Midbrain (tissue), 1 donor: Measurements from ENCODE around the gene CDYL.
"Not testable (repeated sequence)": the region's sequence is repeated elsewhere in the genome, so short reads cannot be mapped to it uniquely, and the experiment has no call there.

ENCODE experiments used
- DNase-seq: peaks from one replicate; lab custom pipeline; 2025; lab: John Stamatoyannopoulos, UW

CDYL gene

DNA sequence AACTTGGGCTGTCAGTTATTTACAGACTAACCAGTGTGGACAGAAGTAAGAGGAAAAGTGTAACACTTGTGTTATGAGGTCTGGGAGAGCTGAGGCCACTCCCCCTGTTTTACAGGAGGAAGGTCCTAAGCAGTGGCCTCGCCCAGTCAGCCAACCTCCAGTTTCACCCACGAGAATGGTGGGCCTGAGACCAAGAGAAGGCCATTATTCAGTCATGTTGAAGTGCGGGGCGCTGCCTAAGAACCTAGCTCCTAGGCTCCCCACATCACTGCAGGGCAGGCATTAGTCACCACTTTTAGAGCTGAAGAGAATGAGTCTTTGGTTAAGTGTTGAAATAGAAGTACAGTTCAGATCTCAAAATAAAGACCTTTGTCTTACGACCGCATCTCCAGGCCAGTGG is 27.9 kb downstream of the CDYL start:
- DNase-seq, result no peak

DNA sequence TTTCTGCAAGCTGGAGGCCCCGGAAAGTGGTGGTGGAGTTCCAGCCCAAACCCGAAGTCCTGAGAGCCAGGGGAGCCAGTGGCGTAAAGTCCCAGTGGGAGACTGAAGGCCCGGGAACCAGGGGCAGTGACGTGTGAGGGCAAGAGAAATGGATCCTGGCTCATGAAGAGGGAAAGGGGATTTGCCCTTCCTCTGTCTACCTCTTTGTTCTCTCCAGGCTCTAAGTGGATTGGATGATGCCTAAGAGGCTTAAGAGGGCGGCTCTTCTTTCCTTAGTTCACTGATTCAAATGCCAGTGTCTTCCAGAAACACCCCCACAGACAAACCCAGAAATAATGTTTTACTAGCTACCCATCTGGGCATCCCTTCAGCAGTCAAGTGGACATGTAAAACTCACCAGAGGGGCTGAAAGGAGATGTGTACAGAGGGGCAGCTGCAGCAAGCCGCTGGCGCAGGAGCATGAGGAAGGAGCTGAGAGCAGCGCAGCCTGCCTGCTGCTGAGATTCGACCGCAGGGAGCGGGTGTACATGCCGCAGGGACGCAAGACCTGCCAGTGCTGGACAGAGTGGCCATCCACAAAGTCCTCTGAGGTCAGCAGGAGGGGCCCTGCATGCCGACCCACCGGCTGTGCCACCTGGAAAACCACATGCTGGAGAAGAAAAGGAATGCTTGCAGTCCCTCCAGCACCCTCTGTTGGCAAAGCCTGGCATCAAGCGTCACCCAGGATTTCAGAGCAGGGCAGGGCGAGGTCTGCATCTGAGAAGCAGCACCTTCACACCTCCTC is 29.5 kb downstream of the CDYL start:
- DNase-seq, result peak; percentile 32

DNA sequence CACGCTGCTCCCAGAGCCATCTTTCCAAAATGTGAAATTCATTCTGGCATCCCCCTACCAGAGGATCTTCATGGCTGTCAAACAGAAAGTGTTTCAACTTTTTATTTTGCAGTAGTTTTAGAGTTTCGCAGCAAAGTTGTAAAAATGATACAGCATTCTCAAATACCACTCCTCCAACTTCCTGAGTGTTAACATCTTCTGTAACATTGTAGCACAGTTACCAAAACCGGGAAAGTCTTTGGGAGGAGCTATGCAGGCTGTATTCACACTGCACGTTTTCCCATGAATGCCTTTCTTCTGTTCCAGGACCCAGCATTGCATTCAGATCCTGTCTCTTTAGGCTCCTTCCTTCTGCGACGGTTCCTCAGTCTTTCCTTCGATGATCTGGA is 30.1 kb downstream of the CDYL start:
- no peak for DNase-seq

DNA sequence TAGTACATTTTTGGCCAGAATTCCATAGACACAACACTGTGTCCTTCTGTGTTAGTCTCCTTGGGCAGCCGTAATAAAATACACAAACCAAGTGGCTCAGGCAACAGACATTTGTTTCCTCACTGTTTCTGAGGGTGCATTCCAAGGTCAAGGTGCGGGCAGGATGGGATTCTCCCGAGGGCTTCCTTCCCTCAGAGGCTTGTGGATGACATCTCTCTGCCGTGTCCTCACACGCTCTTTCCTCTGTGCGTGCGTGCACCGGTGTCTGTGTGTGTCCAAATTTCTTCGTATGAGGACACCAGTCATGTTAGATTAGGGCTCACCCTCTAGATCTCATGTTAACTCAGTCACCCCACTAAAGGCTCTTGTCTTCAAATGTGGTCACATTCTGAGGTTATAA is 30.6 kb downstream of the CDYL start:
- no peak for DNase-seq

DNA sequence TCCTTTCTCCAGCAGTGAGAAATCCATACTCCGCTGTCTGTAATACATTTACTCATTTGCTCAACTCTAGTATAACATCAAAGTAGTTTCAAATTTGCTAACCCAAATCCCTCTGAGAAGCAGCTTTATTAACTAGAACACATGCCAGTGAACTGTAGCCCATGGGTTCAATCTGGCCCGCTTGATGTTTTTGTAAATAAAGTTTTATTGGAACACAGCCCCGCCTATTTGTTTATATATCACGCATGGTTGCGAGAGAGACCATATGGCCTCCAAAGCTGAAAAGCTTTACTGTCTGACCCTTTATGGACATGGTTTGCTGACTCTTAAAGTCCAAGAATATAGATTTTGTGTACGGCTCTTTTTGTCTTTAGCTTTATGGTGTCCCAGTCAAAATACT is 32.2 kb downstream of the CDYL start:
- DNase-seq, result no peak

DNA sequence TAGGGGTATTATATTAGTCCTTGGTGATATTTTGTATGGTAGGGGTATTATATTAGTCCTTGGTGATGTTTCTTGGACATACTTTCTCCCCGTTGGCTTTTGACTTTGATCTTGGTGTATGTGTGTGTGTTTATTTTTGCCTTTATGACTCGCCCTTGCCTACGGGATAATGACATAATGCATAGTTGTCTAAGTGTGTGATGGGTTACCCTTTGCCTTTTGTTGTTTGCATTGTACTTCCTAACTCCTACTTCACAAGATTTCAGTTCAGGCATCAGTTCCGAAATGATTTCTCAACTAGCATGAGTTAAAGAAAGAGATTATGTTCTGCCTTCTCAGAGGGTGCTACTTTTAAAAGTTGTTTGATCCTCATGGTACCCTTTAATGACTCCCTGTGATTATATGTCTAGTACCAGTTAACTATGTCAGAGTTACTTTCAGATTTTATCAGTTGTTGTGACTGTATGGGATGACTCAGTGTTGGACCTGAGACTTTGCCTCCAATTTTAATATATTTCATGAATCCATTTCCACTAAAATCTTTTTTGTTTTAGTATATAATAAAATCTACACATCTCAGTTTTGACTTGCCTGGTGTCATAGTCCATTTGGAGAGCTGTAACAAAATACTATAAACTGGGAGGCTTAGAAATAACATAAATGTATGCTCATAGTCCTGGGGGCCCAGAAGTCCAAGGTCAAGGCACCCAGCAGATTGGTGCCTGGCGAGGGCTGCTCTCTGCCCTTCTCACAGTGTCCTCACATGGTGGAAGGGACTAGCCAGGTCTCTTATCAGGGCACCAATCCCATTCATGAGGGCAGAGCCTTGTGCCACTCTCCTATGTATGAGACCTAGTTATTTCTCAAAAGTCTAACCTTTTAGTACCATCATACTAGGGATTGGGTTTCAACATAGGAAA is 34.1 kb downstream of the CDYL start:
- no peak for DNase-seq

DNA sequence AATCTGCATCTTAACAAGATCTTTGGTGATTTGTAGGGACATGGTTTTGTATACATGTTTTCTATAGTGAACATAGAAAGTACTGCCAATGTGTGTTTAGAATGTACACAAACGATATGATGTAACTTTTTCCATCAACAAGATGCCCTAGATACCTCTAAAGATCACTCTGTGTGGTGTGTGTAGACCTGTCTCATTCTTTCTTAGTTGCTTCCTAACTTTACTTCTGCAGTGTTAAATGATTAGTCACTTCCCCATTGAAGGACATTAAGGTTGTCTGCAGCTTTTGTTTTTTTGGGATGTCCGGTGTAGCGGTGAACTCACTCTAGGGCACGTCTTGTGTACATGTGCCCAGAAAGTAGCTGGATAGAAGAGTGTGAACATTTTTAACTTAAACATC is 35.9 kb downstream of the CDYL start:
- DNase-seq, result no peak

DNA sequence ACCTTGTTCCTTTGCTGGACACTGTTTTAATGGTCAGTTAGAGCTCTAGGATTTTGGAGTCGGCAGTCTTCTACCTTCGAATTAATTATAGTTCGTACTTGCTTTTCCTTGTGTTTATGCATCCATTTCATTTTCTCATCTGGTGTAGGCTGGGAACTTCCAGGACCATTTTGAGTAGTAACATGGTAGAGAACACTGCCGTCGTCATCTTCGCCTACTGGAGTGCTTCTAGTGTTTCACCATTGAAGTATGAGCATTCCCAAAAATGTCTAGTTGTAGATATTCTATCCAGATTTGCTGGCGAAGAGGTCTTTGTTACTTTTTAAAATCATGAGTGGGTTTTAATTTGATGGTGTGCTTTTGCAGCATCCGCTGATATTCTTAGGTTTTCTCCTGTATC is 36.9 kb downstream of the CDYL start:
- DNase-seq, result no peak

DNA sequence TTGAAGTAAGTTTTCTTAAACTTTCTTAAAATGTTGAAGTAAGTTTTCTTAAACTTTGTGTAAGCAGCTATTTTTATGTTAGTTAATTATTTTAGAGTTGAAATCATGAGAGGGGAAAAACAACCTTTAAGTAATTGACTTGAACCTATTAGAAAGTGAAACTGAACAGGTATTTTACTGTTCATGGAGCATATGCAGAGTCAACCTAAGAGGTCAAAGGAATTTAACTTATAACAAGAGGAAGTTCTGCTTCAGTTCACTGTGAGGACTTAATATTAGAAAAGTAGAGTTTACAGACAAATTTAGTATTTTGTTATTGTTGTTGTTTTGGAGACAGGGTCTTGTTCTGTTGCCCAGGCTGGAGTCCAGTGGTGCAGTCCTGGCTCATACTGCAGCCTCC is 38.0 kb downstream of the CDYL start:
- no peak for DNase-seq

DNA sequence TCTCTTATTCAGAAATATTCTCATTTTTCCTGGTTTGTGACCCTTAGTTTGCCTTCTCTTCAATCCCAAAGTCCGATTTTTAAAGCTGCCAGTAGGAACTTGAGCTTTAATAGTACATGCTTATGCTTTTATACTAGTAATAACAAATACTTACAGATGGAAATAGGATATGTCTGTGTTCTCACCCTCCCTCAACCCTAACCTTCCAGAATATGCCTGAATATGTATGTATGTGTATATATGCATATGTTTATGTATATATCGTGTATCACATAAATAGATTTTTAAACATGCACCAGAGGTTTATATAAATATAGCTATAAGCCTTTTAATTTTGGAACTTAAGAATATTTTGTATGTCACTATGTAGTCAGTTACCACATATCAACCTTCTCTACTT is 38.8 kb downstream of the CDYL start:
- no peak for DNase-seq

DNA sequence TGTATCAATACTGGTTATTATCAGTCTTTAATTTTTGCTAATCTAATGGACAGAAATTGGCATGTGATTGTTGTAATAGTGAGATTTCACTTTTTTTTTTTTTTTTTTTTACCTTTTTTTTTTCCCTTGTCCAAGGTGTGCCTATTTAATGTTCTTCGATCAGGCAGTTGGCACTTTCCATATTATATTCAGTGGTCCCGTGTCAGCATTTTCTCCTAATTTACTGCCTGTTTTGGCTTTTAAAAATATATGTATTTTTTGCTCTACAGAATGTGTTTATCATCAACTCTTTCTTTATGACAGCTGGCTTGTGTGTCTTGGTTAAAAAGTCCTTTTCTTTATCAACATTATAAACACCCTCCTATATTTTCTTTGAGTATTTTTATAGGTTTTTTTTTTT is 39.4 kb downstream of the CDYL start:
- DNase-seq, result no peak

DNA sequence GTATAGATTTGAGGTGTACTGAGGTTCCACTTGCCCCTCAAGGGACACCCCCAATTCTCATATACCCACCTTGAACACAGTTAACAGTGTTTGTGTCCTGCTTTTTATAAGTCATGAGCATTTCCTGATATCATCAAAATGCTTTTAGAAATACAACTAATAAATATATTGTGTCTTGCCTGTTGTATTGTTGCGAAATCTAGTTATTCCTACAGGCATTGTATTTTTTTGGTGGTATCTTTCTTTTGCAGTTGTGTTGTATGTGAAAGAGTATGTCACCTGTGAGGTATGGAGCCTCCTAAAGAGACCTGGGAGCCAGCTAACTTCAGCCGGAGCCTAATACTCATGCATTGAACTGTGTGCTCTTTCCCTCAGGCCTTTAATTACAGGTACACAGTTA is 40.7 kb downstream of the CDYL start:
- no peak for DNase-seq

DNA sequence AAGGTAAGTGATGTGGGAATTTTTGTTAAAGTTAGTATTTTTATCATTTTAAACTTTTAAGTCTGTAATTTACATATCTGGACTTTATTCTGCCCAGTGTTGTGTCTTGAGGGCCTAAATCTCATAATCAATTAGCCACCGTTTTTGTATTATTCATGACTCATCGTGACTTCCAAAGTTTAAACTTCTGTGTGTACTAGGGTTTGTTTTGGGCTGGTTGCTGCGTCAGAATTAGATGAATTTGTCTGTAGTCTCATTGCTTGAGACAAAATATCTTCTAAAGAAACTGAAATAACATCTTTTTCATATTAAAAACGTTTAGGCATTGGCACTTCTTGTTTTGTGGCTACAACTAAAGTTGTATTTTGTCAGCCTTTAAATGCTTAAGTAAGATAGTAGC is 41.3 kb downstream of the CDYL start:
- no peak for DNase-seq

DNA sequence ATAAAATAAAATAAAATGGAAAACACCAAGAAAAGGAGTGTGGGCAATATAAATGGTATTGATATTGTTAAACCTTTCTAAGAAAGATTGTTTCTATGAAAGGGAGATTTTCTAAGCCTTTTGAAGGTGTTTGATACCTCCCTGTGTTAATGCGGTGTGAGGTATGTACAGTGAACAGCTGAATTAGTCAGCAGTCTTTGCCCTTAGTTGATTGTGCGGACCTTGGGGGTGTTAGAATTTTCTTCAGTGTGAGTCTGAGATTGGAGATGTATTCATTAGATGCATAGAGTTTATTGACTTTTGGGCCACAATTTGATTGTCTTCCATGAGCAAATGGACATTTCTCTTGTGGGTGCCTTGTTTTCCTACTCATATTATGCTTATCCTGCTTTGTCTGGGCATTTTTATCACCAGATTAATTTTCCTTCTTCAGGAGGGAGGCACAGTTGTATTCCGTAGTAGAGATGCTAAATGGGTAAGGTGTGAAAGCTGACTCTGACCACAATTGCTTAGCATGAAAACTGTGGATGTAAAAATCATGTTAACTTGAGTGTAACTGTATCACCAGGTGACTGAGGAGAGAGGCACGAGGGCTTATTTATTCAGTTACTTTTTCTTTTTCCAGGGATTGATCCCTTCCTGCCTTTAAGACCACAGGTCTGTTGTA is 42.2 kb downstream of the CDYL start:
- DNase-seq, result no peak

DNA sequence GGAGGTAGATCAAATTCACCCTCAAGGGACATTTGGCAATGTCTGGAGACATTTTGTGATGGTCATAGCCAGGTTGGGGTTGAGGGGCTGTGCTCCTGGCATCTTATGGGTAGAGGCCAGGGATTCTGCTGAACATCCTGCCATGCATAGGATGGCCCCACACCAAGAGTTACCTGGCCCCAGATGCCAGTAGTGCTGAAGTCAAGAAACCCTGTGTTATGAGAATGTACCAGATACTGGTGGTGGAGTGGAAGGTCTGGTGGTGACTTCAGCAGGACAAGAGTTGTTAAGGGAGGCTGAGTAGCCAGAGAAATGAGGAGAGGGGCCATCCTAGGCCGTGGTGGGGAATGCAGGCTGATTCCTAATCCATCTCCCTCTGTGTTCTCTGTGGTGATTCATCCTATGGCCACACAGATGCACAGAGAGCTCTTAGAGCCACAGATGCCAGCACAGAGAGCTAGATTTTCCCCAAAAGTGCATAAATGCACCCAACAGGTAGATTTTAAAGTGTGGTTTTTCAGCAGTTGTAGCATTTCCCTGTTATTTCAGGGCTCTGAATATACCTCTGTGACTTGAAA is 43.6 kb downstream of the CDYL start:
- DNase-seq, result no peak

DNA sequence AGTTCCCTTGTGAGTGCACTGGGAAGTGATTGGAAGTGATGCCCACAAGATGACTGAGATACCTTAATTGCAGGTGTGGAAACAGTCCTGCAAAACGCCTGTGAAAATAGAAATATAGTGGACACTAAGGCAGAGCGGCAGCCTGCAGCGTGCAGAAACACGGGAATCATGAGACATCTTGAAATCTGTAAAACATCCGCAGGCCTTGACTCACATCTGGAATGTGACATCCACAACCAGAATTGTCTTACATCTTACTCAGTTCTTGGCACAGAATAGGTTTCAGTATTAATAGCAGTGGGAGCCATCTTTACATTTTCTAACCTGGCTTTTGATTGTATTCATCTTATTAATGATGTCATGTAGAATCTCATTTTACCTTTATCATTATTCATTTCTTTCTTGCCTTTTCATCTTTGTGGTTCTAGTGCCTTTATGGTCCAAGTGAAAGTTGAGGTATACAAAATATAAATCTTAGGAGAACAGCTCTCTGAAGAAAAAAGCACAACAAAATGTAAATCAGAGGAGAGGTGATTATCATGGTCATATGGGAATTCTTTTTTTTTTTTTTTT is 44.6 kb downstream of the CDYL start:
- no peak for DNase-seq

DNA sequence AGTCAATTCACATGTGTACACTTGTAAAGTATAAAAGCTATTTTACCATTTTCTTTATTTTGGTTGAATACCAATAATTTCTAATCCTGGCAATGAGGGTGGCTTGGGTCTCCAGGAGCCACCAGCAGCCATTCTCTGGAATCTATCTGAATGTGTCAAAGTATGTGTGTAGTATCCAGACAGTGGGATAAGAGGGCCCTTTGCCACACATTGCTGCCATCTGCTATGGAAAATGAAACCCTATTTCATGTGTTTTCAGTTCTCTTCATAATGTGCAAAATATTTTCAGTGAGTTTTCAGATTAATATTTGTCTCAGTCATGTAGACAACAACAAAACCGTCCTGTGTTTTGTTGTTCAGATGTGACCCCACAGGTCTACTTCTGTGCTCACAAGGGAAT is 46.3 kb downstream of the CDYL start:
- no peak for DNase-seq

DNA sequence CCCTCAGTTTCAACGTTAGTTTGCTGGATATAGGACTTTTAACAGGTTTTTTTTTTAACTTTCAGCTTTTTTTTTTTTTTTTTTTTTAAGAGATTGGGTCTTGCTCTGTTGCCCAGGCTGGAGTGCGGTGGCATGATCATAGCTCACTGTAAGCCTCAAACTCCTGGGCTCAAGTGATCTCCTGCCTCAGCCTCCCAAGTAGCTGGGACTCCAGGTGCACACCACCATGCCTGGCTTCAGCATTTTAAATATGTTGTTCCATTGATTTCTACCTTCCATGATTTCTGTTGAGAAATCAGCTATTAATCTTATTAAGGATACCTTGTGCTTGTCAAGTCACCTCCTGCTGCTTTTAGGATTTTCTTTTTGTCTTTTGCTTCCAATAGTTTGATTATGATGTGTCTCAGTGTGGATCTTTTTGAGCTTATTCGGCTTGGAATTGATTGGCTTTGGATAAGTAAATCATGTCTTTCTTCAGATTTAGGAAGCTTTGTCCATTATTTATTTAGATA is 52.0 kb downstream of the CDYL start:
- no peak for DNase-seq

DNA sequence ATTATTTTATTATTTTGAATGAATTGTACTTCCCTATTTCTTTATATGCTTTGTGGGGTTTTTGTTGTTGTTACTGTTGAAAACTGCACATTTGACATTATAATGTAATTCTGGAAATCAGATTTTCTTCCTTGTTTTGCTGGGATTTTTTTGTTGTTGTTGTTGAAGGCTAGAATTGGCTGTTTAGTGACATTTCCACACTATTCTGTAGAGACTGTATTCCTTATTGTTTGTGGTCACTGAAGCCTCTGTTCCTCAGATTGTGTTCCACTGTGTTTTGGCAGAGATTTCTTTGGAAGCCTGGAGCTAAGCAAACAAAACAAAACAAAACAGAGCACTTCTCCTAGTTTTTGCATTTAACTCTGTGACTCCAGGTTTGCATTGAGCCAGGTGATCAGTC is 52.9 kb downstream of the CDYL start:
- no peak for DNase-seq

DNA sequence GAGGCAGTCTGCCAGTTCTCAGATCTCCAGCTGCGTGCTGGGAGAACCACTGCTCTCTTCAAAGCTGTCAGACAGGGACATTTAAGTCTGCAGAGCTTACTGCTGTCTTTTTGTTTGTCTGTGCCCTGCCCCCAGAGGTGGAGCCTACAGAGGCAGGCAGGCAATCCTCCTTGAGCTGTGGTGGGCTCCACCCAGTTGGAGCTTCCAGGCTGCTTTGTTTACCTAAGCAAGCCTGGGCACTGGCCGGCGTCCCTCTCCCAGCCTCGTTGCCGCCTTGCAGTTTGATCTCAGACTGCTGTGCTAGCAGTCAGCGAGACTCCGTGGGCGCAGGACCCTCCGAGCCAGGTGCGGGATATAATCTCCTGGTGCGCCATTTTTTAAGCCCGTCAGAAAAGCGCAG is 59.3 kb downstream of the CDYL start:
- DNase-seq, result not testable (repeated sequence)

DNA sequence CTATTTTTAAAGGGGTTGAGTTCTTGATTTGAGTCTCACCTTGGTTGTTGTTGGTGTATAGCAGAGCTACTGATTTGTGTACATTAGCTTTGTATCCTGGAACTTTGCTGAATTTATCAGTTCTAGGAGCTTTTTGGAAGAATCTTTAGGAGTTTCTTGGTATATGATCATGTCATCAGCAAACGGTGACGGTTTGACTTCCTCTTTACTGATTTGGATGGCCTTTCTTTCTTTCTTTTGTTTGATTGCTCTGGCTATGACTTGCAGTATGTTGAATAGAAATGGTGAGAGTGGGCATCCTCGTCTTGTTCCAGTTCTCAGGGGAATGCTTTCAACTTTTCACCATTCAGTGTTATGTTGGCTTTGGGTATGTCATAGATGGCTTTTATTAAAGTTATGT is 64.0 kb downstream of the CDYL start:
- DNase-seq, result no peak

DNA sequence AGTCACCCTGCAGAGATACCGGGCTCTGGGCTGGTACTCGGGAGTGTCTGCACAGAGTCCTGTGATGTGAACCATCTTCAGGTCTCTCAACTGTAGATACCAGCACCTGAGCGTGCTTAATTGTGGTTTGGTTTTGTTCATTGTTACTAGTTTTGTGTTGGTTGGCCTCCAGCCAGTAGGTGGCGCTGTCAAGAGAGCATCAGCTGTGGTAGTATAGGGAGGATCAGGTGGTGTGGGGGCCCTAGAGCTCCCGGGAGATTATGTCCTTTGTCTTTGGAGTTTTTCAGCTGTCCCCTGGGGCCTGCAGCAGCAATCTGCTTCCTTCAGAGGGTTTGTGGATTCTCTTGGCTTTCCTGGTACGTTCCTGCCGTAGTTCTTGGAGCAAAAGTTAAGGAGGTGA is 67.9 kb downstream of the CDYL start:
- no peak for DNase-seq
